HFF-Myc (cell line): Measurements from ENCODE around the gene TRPM7.

ENCODE experiments used
- DNase-seq: peaks from one replicate; pipeline ENCODE4 v3.0.0-alpha.2; 2011; ENCODE audit warnings: low read depth; ENCODE audit errors: extremely low read depth
- H3K4me3 ChIP-seq: replicated peaks from 2 replicates; pipeline ENCODE4 v1.5.1; 2011; ENCODE audit warnings: low read depth, mild to moderate bottlenecking, control low read depth, low read length
- TF ChIP-seq, protein P1 (sequence below): IDR thresholded peaks from 2 replicates; pipeline ENCODE4 v1.5.1; 2012; ENCODE audit warnings: mild to moderate bottlenecking, low read depth, low read length, control low read depth; ENCODE audit errors: missing control alignments

TRPM7 gene

DNA sequence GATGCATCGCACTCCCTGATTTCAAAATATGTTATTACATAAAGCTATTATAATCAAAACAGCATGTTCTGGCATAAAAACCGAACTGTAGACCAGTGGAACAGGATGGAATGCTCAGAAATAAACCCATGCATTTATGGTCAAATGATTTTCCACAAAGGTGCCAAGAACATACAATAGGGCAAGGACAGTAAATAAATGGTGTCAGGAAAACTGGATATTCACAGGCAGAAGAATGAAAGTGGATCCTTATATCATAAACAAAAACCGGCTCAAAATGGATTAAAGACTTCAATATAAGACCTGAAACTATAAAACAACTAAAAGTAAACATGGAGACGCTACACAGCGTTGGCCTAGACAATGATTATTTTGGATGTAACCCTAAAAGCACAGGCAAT, 162.7 kb downstream of the TRPM7 start:
- H3K4me3 ChIP-seq = no peak overlapping the region
- TF ChIP-seq, protein P1, sequence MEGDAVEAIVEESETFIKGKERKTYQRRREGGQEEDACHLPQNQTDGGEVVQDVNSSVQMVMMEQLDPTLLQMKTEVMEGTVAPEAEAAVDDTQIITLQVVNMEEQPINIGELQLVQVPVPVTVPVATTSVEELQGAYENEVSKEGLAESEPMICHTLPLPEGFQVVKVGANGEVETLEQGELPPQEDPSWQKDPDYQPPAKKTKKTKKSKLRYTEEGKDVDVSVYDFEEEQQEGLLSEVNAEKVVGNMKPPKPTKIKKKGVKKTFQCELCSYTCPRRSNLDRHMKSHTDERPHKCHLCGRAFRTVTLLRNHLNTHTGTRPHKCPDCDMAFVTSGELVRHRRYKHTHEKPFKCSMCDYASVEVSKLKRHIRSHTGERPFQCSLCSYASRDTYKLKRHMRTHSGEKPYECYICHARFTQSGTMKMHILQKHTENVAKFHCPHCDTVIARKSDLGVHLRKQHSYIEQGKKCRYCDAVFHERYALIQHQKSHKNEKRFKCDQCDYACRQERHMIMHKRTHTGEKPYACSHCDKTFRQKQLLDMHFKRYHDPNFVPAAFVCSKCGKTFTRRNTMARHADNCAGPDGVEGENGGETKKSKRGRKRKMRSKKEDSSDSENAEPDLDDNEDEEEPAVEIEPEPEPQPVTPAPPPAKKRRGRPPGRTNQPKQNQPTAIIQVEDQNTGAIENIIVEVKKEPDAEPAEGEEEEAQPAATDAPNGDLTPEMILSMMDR = no peak
- DNase-seq = no peak

- TF ChIP-seq, protein P1 = no peak
- no peak for DNase-seq
- H3K4me3 ChIP-seq = no peak overlapping the region
Measured at GRCh38 chr15:50519740-50520425, 166.7 kb downstream of the TRPM7 start.

DNA sequence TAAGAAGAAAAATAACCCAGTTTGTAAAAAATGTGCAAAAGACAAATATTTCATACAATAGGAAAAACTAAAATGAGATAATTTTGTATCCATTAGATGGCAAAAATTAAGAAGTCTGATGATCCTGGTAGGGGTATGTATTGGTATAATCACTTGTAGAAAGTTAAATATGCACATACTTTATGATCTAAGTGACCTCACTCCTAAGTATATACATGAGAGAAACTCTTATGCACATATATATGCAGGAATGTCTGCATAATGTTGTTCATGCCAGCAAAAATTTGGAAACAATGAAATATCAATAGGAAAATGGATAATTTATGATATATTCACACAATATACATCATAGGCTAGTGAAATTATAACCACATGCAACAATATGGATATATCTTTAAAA, 173.6 kb downstream of the TRPM7 start:
- H3K4me3 ChIP-seq = no peak overlapping the region
- no peak for DNase-seq
- TF ChIP-seq, protein P1 = no peak
